ENCODE data around the gene NREP. TPM values are rescaled to one million over a fixed set of nuclear protein-coding genes. Genes with fewer than 3 reads are reported as not detected.
A peak's percentile ranks its signal among the peaks of the same experiment; 100 is the strongest.

NREP gene
- total RNA-seq, 1 donor from 2014 or later, result 21.6 TPM

GRCh38 chr5:111772456-111773122, 15.6 kb upstream of the NREP start:
- DNase-seq (no peak), ATAC-seq (ENCODE audit: poor library complexity) (no peak)
- intact Hi-C loops (cut with DNase I), result no loop called here

GRCh38 chr5:111769541-111769940, 12.5 kb upstream of the NREP start:
- ATAC-seq (ENCODE audit: poor library complexity) (no peak), DNase-seq (no peak)
- intact Hi-C loops (cut with DNase I), result no loop called here

- no peak for ATAC-seq (ENCODE audit: poor library complexity)
- intact Hi-C loops (cut with DNase I), result no loop called here
- no peak for DNase-seq
Measured at GRCh38 chr5:111765613-111766571, 8.9 kb upstream of the NREP start.

DNA sequence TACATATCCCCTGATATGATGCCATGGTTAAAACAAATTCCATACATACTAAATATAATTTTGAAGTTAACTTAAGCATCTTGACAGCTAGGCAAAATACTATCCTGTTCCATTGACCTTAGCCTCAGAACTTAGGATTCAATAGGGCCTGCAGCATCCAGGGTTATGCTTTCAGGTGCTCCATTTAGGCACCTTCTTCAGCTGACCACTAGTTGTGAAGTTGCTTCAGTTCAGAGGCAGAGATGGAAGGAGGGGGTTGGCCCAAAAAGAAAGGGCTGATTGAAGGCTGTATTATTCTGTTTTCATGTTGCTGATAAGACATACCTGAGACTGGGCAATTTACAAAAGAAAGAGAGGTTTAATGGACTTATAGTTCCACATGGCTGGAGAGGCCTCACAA, 7.0 kb upstream of the NREP start:
- ATAC-seq (ENCODE audit: poor library complexity) (no peak), DNase-seq (no peak)
- intact Hi-C loops (cut with DNase I), result no loop called here

GRCh38 chr5:111762895-111763294, 5.9 kb upstream of the NREP start:
- intact Hi-C loops (cut with DNase I), result no loop called here
- no peak for ATAC-seq (ENCODE audit: poor library complexity)
- no peak for DNase-seq

DNA sequence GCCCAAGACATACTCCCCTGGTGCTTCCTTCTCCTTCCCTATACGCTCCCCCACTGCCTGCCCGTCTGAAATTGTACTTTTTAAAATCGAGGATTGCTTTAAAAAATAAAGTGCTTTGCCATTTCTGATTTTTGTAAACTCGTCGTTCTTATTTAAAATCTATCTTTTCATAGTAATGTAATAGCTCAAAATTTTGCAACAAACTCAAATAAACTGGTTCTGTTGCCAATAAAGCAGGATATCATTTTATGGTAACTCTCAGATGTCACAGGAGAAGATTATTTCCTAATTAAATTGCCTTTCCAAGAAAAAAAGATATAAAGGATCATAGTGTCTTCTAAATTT, 1.3 kb upstream of the NREP start:
- intact Hi-C loops (cut with DNase I), result no loop called here
- no peak for ATAC-seq (ENCODE audit: poor library complexity)
- DNase-seq, result no peak

GRCh38 chr5:111757355-111758283, 625 bp upstream of the NREP start:
- peak; percentile 89 for ATAC-seq (ENCODE audit: poor library complexity)
- intact Hi-C loops (cut with DNase I), result no loop called here

GRCh38 chr5:111755942-111756381, 1.0 kb downstream of the NREP start:
- DNase-seq (no peak), ATAC-seq (ENCODE audit: poor library complexity) (peak; percentile 71)
- intact Hi-C loops (cut with DNase I), result no loop called here

More at GRCh38 chr5:111757355-111758283, 625 bp upstream of the NREP start:
- peak; percentile 98 for DNase-seq

DNA sequence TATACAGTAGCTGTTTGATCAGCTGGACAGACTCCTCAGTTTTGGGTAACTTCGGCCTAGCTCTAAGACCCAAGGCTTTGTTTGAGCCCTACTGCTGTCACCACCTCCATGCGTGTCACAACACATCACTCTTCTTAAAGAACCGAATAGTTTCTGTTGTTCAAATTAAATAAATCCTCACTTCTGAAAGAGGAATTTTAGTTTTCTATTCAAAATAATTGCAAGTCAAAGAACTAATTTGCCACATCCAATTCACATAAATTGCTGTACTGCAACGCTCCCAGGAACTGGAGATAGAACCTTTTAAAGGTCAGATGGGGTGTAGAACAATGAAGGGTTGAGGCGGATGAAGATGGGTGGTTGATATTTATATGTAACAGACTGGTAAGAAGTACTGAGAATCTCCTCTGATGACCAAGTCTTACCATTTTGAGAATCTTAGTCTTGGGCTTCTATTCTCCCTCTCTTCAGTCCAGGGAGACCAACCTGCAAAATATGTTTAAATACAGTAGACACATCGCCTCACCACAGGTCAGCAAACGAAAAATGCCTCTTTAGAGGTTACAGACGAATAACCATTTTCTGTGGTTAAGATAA, 1.6 kb downstream of the NREP start:
- intact Hi-C loops (cut with DNase I), result no loop called here
- DNase-seq (no peak), ATAC-seq (ENCODE audit: poor library complexity) (no peak)

DNA sequence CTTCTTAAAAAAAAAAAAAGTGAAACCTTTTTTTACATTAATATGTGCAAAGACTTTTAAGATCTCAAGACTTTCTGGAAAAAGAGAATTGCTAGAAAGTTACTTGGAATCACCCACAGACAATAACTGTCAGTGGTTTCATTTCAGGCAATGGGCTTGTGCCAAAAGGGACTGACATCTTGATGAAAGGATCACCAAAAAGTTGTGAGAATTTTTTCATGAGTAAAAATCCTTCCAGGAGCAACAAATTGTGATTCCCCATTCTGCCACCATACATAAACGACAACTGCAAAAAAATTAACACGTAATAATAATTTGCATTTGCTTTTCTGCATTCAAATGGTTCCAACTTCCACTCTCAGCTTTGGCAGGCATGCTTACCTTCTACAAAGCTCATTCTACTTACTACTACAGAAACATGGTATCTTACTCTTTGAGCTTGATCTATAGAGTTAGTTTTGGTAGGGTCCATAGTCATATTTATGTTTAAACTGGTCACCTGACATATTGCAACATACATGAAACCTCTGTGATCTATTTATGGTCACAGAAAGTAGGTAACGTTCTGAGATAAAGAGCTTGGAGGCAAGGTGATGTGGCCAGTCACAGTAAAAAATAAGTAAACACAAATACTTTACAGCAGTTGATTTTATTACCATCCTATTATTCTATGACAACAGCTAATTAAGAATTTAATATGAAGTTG, 3.0 kb downstream of the NREP start:
- DNase-seq (no peak), ATAC-seq (ENCODE audit: poor library complexity) (no peak)
- intact Hi-C loops (cut with DNase I), result no loop called here

GRCh38 chr5:111752426-111752965, 4.5 kb downstream of the NREP start:
- intact Hi-C loops (cut with DNase I), result no loop called here
- DNase-seq (no peak), ATAC-seq (ENCODE audit: poor library complexity) (no peak)

- ATAC-seq (ENCODE audit: poor library complexity), result no peak
- intact Hi-C loops (cut with DNase I), result no loop called here
- no peak for DNase-seq
Measured at GRCh38 chr5:111749303-111750026, 7.5 kb downstream of the NREP start.

DNA sequence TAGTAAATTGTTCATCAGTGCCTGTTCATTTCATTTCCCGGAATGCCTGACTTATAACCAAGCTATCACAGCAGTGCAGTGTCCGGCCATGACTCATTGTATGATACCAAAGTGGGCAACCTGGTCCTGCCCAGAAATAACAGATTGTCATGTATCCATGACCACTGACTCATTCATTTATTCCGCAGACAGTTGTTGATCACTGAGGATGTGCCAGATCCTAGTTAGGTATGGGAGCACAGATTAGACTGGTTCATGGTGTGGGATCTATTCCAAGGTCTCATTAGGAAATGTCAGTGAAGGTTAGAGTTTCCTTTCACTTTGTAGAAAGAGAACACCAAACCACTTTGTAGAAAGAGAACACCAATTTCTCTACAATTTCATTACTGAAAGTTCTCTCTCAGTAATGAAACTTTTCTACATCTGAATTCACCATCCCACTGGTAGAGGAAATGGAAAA, 8.7 kb downstream of the NREP start:
- DNase-seq (no peak), ATAC-seq (ENCODE audit: poor library complexity) (peak; percentile 70)
- intact Hi-C loops (cut with DNase I), result no loop called here

GRCh38 chr5:111747337-111747736, 9.7 kb downstream of the NREP start:
- intact Hi-C loops (cut with DNase I), result no loop called here
- DNase-seq (no peak), ATAC-seq (ENCODE audit: poor library complexity) (no peak)

GRCh38 chr5:111746791-111747190, 10.2 kb downstream of the NREP start:
- ATAC-seq (ENCODE audit: poor library complexity) (no peak), DNase-seq (no peak)
- intact Hi-C loops (cut with DNase I), result no loop called here

GRCh38 chr5:111745075-111745739, 11.8 kb downstream of the NREP start:
- ATAC-seq (ENCODE audit: poor library complexity) (no peak), DNase-seq (no peak)
- intact Hi-C loops (cut with DNase I), result no loop called here

GRCh38 chr5:111744455-111744854, 12.5 kb downstream of the NREP start:
- intact Hi-C loops (cut with DNase I), result no loop called here
- ATAC-seq (ENCODE audit: poor library complexity) (no peak), DNase-seq (no peak)

All from Right ventricle myocardium superior (tissue), 1 donor.